ENCODE data around the gene SCN2A.

DNA sequence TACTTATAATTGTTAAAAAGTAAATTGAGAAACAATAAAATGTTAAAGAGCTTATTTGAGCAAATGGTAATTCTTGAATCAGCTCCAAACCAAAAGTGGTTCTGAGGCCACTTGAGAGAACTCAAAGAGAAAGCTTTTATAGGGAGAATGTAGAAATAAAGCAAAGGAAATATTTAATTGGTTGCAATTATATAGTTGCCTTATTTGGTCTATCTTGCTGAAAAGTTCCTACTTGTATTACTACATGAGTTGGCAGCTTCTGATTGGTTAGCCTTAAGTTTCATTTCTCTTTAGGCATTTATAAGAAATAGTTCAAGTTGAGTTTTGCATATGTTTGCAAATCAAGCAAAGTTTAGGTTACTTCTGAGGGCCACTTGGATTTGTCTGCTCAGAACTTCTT lies 38.1 kb downstream of the SCN2A start:
- TF ChIP-seq EZH2 (IDR thresholded peaks at IDR 0.05; ENCODE audit: borderline replicate concordance, low read length): no peak
- TF ChIP-seq CTCF (conservative IDR thresholded peaks at IDR 0.05 in 1 of 2, IDR thresholded peaks at IDR 0.05 in 1 of 2; ENCODE audit: extremely low read depth in 1 of 2, insufficient read depth in 1 of 2, low read depth in 1 of 2, low read length in 2 of 2): no peak
